ENCODE results near the gene PBXIP1.

- no peak for TF ChIP-seq EZH2phosphoT487 (IDR thresholded peaks at IDR 0.05; ENCODE audit: borderline replicate concordance, low read depth, low read length)
- no peak for TF ChIP-seq CTCF (conservative IDR thresholded peaks at IDR 0.05; ENCODE audit: low read length)
Measured at GRCh38 chr1:154958036-154958435, 2.1 kb upstream of the PBXIP1 start.

Measured in OCI-LY7 (cell line).